Measurements from ENCODE around the gene AGPAT4.

GRCh38 chr6:161249327-161249726, 24.5 kb downstream of the AGPAT4 start:
- no peak for TF ChIP-seq POLR2A (IDR thresholded peaks at IDR 0.05; ENCODE audit: low read depth, low read length)
- no peak for TF ChIP-seq EZH2 (IDR thresholded peaks at IDR 0.05; ENCODE audit: borderline replicate concordance, low read depth, low read length, severe bottlenecking)
